Mucosa of descending colon (tissue), 3 donors: ENCODE data around the gene RAC2. TPM values are rescaled to one million over a fixed set of nuclear protein-coding genes. Genes with fewer than 3 reads are reported as not detected.

Source experiments
- ATAC-seq: fragments of 200-7000 bp; cut with Tn5 transposase; one replicate; pipeline ENCODE4 v1.9.1; 2020; ENCODE audit warnings: mild to moderate bottlenecking, moderate library complexity
- DNase-seq, 3 donors: peaks; one replicate each; pipeline ENCODE4 v3.0.0-alpha.2; 2020
- H3K36me3 ChIP-seq: fragments of 200-600 bp; one replicate; pipeline ENCODE4 v1.8.0; 2021; ENCODE audit warnings: low read depth, mild to moderate bottlenecking
- H3K4me1 ChIP-seq: fragments of 200-600 bp; one replicate; pipeline ENCODE4 v1.8.0; 2021; ENCODE audit warnings: low read depth, mild to moderate bottlenecking
- H3K4me3 ChIP-seq: fragments of 200-600 bp; one replicate; pipeline ENCODE4 v1.8.0; 2021; ENCODE audit warnings: mild to moderate bottlenecking
- H3K9me3 ChIP-seq: fragments of 200-600 bp; one replicate; pipeline ENCODE4 v1.8.0; 2021; ENCODE audit warnings: mild to moderate bottlenecking
- CTCF ChIP-seq: fragments of 200-600 bp; IDR thresholded peaks from one replicate; pipeline ENCODE4 v1.8.0; 2022; ENCODE audit warnings: antibody characterized with exemption, mild to moderate bottlenecking
- intact Hi-C, 2 donors: fragments of 100-400 bp; cut with DNase I in 1 of 2; cut with micrococcal nuclease in 1 of 2; formaldehyde crosslinking; loops; one replicate each; pipeline versions ENCODE4 v1.11.0 to v1.11.1; 2022; cut with DNase I, micrococcal nuclease
- total RNA-seq, 3 donors: library from RNA; stranded (reverse); fragmentation: NEBNext Ultra II Directional in 2 of 3; extraction: Animal tissue kit (Norgen Biotek cat#: 25700) in 2 of 3; gene quantifications; one replicate each; pipeline versions ENCODE4 v1.2.1 to v1.2.4, GENCODE V29; 2021 to 2023
- donor health status: DM: no; HTN: no; CAD: no; lungs with moderate emphysema.
- donor health status: DM: no; HTN: no; CAD: no.
- donor health status: DM: no; HTN: yes; CAD: no.

The RAC2 gene
- total RNA-seq, 3 donors from 2014 or later = 15.3 to 26.8 (median 16.4) TPM

- intact Hi-C loops = no loop called here
- peak in 1 of 3 donors; percentile 65 for DNase-seq
- TF ChIP-seq CTCF = no peak
- H3K4me1 ChIP-seq = peaks cover 31% of the 10 kb centered on the region
- no peaks in the 10 kb centered on the region for H3K36me3 ChIP-seq
- H3K4me3 ChIP-seq = no peak overlapping the region
- H3K9me3 ChIP-seq = no peaks in the 10 kb centered on the region
- peak; percentile 68 for ATAC-seq
These were observed 56.5 kb downstream of the RAC2 start for GRCh38 chr22:37187552-37187890.

GRCh38 chr22:37186997-37187522 is 57.0 kb downstream of the RAC2 start:
- H3K36me3 ChIP-seq = no peaks in the 10 kb centered on the region
- ATAC-seq = peak; percentile 13
- H3K9me3 ChIP-seq = no peaks in the 10 kb centered on the region
- TF ChIP-seq CTCF = no peak
- peak in 2 of 3 donors; percentile 26 to 34 for DNase-seq
- H3K4me1 ChIP-seq = peaks cover 30% of the 10 kb centered on the region
- intact Hi-C loops = no loop called here
- no peak overlapping the region for H3K4me3 ChIP-seq

- no peak overlapping the region for H3K4me3 ChIP-seq
- H3K9me3 ChIP-seq = no peaks in the 10 kb centered on the region
- H3K36me3 ChIP-seq = no peaks in the 10 kb centered on the region
- ATAC-seq (peak; percentile 47), DNase-seq (peak; percentile 33 to 65 (median 60))
- intact Hi-C loops = no loop called here
- H3K4me1 ChIP-seq = peaks cover 29% of the 10 kb centered on the region
- no peak for TF ChIP-seq CTCF
These were observed 57.7 kb downstream of the RAC2 start for GRCh38 chr22:37186228-37186996.

- no peaks in the 10 kb centered on the region for H3K36me3 ChIP-seq
- ATAC-seq (no peak), DNase-seq (peak in 2 of 3 donors; percentile 26 to 46)
- H3K9me3 ChIP-seq = no peaks in the 10 kb centered on the region
- intact Hi-C loops = no loop called here
- no peak overlapping the region for H3K4me3 ChIP-seq
- TF ChIP-seq CTCF = no peak
- peaks cover 26% of the 10 kb centered on the region for H3K4me1 ChIP-seq
These were observed 58.3 kb downstream of the RAC2 start for GRCh38 chr22:37185646-37186227.

GRCh38 chr22:37184816-37185541 is 59.1 kb downstream of the RAC2 start:
- no peak for ATAC-seq
- peak in 2 of 3 donors; percentile 31 to 50 for DNase-seq
- H3K4me1 ChIP-seq = peaks cover 31% of the 10 kb centered on the region
- intact Hi-C loops = no loop called here
- no peaks in the 10 kb centered on the region for H3K36me3 ChIP-seq
- no peak for TF ChIP-seq CTCF
- no peaks in the 10 kb centered on the region for H3K9me3 ChIP-seq
- no peak overlapping the region for H3K4me3 ChIP-seq
